Liver (tissue), 9 donors: ENCODE data around the gene OR7D2. TPM values are rescaled to one million over a fixed set of nuclear protein-coding genes. Genes with fewer than 3 reads are reported as not detected.

ENCODE experiments used
- DNase-seq: peaks from one replicate; pipeline ENCODE4 v3.0.0-alpha.2; 2017; ENCODE audit warnings: low spot score
- H3K27ac ChIP-seq, 2 donors: one replicate each; pipeline ENCODE4 v1.7.0; 2013; ENCODE audit warnings: inconsistent platforms in 2 of 2, low read length in 2 of 2, control low read depth in 1 of 2, low read depth in 1 of 2, mild to moderate bottlenecking in 1 of 2
- H3K27me3 ChIP-seq, 4 donors: one replicate each; pipeline versions ENCODE4 v1.6.1 to v1.7.0; 2013; ENCODE audit warnings: low read length in 3 of 4, inconsistent platforms in 1 of 4, mild to moderate bottlenecking in 1 of 4, moderate library complexity in 1 of 4; ENCODE audit not compliant: control insufficient read depth in 4 of 4, insufficient read depth in 4 of 4
- H3K36me3 ChIP-seq, 4 donors: one replicate each; pipeline versions ENCODE4 v1.6.1 to v1.7.0; 2013; ENCODE audit warnings: low read length in 3 of 4, mild to moderate bottlenecking in 3 of 4, low read depth in 1 of 4, moderate library complexity in 1 of 4; ENCODE audit not compliant: control insufficient read depth in 4 of 4, insufficient read depth in 3 of 4
- H3K4me1 ChIP-seq, 4 donors: one replicate each; pipeline versions ENCODE4 v1.6.1 to v1.7.0; 2013; ENCODE audit warnings: low read length in 3 of 4, mild to moderate bottlenecking in 3 of 4, moderate library complexity in 1 of 4; ENCODE audit not compliant: control insufficient read depth in 4 of 4, insufficient read depth in 4 of 4
- H3K4me3 ChIP-seq, 3 donors: one replicate each; pipeline versions ENCODE4 v1.6.1 to v1.7.0; 2013; ENCODE audit warnings: low read length in 3 of 3, control low read depth in 1 of 3, low read depth in 1 of 3, mild to moderate bottlenecking in 1 of 3
- H3K9ac ChIP-seq, 2 donors: one replicate each; pipeline ENCODE4 v1.7.0; 2013; ENCODE audit warnings: low read length in 2 of 2, mild to moderate bottlenecking in 2 of 2, moderate library complexity in 2 of 2, control low read depth in 1 of 2, low read depth in 1 of 2
- H3K9me3 ChIP-seq, 4 donors: one replicate each; pipeline versions ENCODE4 v1.6.1 to v1.7.0; 2013; ENCODE audit warnings: low read length in 3 of 4; ENCODE audit not compliant: control insufficient read depth in 4 of 4
- ATF3 ChIP-seq: IDR thresholded peaks from 2 replicates; pipeline ENCODE4 v1.6.1; 2016; ENCODE audit warnings: antibody characterized with exemption
- EGR1 ChIP-seq, 2 donors: IDR thresholded peaks; 2 replicates each; pipeline ENCODE4 v1.6.1; 2016 to 2018; ENCODE audit warnings: antibody characterized with exemption in 2 of 2, low read depth in 2 of 2
- FOXA1 ChIP-seq: IDR thresholded peaks from 2 replicates; pipeline ENCODE4 v1.6.1; 2016; ENCODE audit warnings: antibody characterized with exemption
- FOXA2 ChIP-seq: IDR thresholded peaks from 2 replicates; pipeline ENCODE4 v1.6.1; 2016; ENCODE audit warnings: antibody characterized with exemption
- GABPA ChIP-seq, 2 donors: IDR thresholded peaks in 1 of 2; conservative IDR thresholded peaks in 1 of 2; 2 replicates each; pipeline ENCODE4 v1.6.1; 2016; ENCODE audit warnings: antibody characterized with exemption in 2 of 2, mild to moderate bottlenecking in 1 of 2, moderate library complexity in 1 of 2
- HNF4A ChIP-seq, 2 donors: conservative IDR thresholded peaks; 2 replicates each; pipeline ENCODE4 v1.6.1; 2016; ENCODE audit warnings: antibody characterized with exemption in 2 of 2, mild to moderate bottlenecking in 2 of 2
- HNF4G ChIP-seq: IDR thresholded peaks from 2 replicates; pipeline ENCODE4 v1.6.1; 2016; ENCODE audit warnings: antibody characterized with exemption
- JUND ChIP-seq, 2 donors: IDR thresholded peaks; 2 replicates each; pipeline ENCODE4 v1.6.1; 2016; ENCODE audit warnings: antibody characterized with exemption in 2 of 2
- MAX ChIP-seq: IDR thresholded peaks from 2 replicates; pipeline ENCODE4 v1.6.1; 2016; ENCODE audit warnings: antibody characterized with exemption
- NR2F2 ChIP-seq: IDR thresholded peaks from 2 replicates; pipeline ENCODE4 v1.6.1; 2016; ENCODE audit warnings: antibody characterized with exemption
- REST ChIP-seq: IDR thresholded peaks from 2 replicates; pipeline ENCODE4 v1.6.1; 2016; ENCODE audit warnings: antibody characterized with exemption, mild to moderate bottlenecking
- RXRA ChIP-seq, 2 donors: IDR thresholded peaks; 2 replicates each; pipeline ENCODE4 v1.6.1; 2017 to 2018; ENCODE audit warnings: antibody characterized with exemption in 2 of 2, mild to moderate bottlenecking in 1 of 2
- SP1 ChIP-seq: IDR thresholded peaks from 2 replicates; pipeline ENCODE4 v1.6.1; 2018; ENCODE audit warnings: antibody characterized with exemption, mild to moderate bottlenecking
- TAF1 ChIP-seq: conservative IDR thresholded peaks from 2 replicates; pipeline ENCODE4 v1.6.1; 2016; ENCODE audit warnings: antibody characterized with exemption, mild to moderate bottlenecking
- YY1 ChIP-seq: IDR thresholded peaks from 2 replicates; pipeline ENCODE4 v1.6.1; 2016; ENCODE audit warnings: antibody characterized with exemption, mild to moderate bottlenecking
- ZBTB33 ChIP-seq: IDR thresholded peaks from 2 replicates; pipeline ENCODE4 v1.6.1; 2016; ENCODE audit warnings: antibody characterized with exemption
- WGBS: extraction: QIAGEN DNeasy Blood & Tissue Kit; methylation state at CpG from one replicate; pipeline ENCODE4 v1.1.7; 2013; 5-methylcytosine and 5-hydroxymethylcytosine counted together
- polyA plus RNA-seq, 2 donors: library from polyadenylated mRNA; stranded (reverse) in 1 of 2; unstranded in 1 of 2; fragments of 200-250 nt in 1 of 2; fragments of >200 nt in 1 of 2; fragmentation: Nextera tagmentation in 1 of 2; extraction: Ambion mirVana in 1 of 2; gene quantifications; one replicate each; pipeline versions ENCODE4 v1.2.1 to v1.2.3, GENCODE V29; 2013 to 2015
- total RNA-seq, 2 donors: library from RNA; depleted of rRNA; stranded (reverse); fragments of >200 nt; gene quantifications; one replicate each; pipeline ENCODE4 v1.2.3, GENCODE V29; 2014
- TF ChIP-seq, protein P1 (sequence below): fragments of 150-350 bp; IDR thresholded peaks from 2 replicates; pipeline ENCODE4 v1.5.1; 2017; ENCODE audit warnings: improper control_type of control experiment, low read depth, low read length; ENCODE audit not compliant: missing input control
- donor health status: healthy.
- donor health status: healthy.
- donor health status: healthy.
- donor health status: healthy.
- donor health status: healthy.

Gene OR7D2
- total and polyA plus RNA-seq, 4 donors, result 0.06 to 0.18 TPM; not detected in 2

DNA sequence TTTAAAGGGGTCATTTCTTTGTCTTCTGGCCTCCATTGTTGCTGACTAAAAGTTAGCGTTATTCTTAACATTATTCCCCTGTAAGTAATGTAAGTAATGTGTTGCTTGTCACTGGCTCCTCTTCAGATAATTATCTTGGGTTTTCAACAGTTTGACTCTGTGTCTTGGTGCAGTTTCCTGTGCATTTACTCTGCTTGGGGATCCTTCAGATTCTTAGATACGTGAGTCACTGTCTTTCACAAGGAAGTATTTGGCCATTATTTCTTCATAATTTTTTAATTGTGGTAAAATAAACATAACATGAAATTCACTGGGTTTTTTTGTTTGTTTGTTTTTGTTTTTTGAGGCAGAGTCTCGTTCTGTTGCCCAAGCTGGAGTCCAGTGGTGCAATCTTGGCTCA is 13.5 kb upstream of the OR7D2 start:
- no peak for TF ChIP-seq TAF1
- TF ChIP-seq EGR1 (IDR thresholded peaks at IDR 0.05; ENCODE audit: low read depth in 2 of 2), result no peak
- no peak for TF ChIP-seq YY1
- TF ChIP-seq REST, result no peak
- TF ChIP-seq HNF4A (conservative IDR thresholded peaks at IDR 0.05), result no peak
- TF ChIP-seq HNF4G, result no peak
- TF ChIP-seq SP1, result no peak
- TF ChIP-seq ZBTB33, result no peak
- TF ChIP-seq NR2F2, result no peak
- no peak for TF ChIP-seq JUND (IDR thresholded peaks at IDR 0.05)
- TF ChIP-seq, protein P1, sequence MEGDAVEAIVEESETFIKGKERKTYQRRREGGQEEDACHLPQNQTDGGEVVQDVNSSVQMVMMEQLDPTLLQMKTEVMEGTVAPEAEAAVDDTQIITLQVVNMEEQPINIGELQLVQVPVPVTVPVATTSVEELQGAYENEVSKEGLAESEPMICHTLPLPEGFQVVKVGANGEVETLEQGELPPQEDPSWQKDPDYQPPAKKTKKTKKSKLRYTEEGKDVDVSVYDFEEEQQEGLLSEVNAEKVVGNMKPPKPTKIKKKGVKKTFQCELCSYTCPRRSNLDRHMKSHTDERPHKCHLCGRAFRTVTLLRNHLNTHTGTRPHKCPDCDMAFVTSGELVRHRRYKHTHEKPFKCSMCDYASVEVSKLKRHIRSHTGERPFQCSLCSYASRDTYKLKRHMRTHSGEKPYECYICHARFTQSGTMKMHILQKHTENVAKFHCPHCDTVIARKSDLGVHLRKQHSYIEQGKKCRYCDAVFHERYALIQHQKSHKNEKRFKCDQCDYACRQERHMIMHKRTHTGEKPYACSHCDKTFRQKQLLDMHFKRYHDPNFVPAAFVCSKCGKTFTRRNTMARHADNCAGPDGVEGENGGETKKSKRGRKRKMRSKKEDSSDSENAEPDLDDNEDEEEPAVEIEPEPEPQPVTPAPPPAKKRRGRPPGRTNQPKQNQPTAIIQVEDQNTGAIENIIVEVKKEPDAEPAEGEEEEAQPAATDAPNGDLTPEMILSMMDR, result no peak
- TF ChIP-seq ATF3, result no peak
- TF ChIP-seq GABPA (IDR thresholded peaks at IDR 0.05 in 1 of 2, conservative IDR thresholded peaks at IDR 0.05 in 1 of 2), result no peak
- no peak for TF ChIP-seq MAX
- no peak for TF ChIP-seq FOXA2
- no peak for TF ChIP-seq RXRA (IDR thresholded peaks at IDR 0.05)
- no peak for TF ChIP-seq FOXA1
- DNase-seq, result no peak
- no peaks in the 10 kb centered on the region for H3K27me3 ChIP-seq
- H3K9ac ChIP-seq, result no peak overlapping the region
- peaks cover 16 to 19% (median 18%) of the 10 kb centered on the region in 4 donors for H3K9me3 ChIP-seq
- no peak overlapping the region for H3K4me3 ChIP-seq
- no peak overlapping the region for H3K27ac ChIP-seq
- H3K36me3 ChIP-seq, result peaks cover 15 to 43% (median 36%) of the 10 kb centered on the region in 4 donors
- 96% methylated on average over 3 of the region's 3 CpGs for WGBS
- H3K4me1 ChIP-seq, result no peaks in the 10 kb centered on the region

DNA sequence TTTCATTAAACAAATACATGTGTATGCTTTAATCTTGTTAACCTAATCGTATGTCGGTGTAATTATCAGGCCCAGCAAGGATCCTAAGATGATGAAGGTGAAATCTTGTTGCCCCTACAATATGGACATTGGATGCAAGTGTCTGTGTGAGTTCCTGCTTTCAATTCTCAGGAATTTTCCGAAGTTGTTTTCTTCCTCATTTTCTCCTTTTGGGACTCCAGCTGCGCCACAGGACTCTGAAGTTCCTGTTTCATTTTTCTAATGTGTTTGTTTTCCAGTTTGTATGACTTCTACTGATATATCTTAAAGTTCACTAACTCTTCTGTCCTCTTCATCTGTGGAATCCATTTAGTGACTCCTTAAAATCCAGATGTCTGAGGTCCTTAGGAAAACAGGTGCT is 11.9 kb upstream of the OR7D2 start:
- TF ChIP-seq MAX, result no peak
- TF ChIP-seq EGR1 (IDR thresholded peaks at IDR 0.05; ENCODE audit: low read depth in 2 of 2), result no peak
- TF ChIP-seq GABPA (IDR thresholded peaks at IDR 0.05 in 1 of 2, conservative IDR thresholded peaks at IDR 0.05 in 1 of 2), result no peak
- TF ChIP-seq, protein P1, result no peak
- no peak for TF ChIP-seq ATF3
- TF ChIP-seq SP1, result no peak
- WGBS, result 95% methylated on average over 4 of the region's 4 CpGs
- peaks cover 2 to 27% (median 21%) of the 10 kb centered on the region in 4 donors for H3K36me3 ChIP-seq
- peaks cover 1 to 5% (median 4%) of the 10 kb centered on the region in 4 donors for H3K9me3 ChIP-seq
- DNase-seq, result no peak
- no peak overlapping the region for H3K4me3 ChIP-seq
- no peaks in the 10 kb centered on the region for H3K27me3 ChIP-seq
- H3K27ac ChIP-seq, result no peak overlapping the region
- no peaks in the 10 kb centered on the region for H3K4me1 ChIP-seq
- H3K9ac ChIP-seq, result no peak overlapping the region
